Measurements from ENCODE around the gene ADGRV1. TPM values are rescaled to one million over a fixed set of nuclear protein-coding genes. Genes with fewer than 3 reads are reported as not detected.

Gene ADGRV1
- polyA plus RNA-seq, 1 of the 3 experiments (the other 2 are of a cell fraction) = 0.23 TPM

DNA sequence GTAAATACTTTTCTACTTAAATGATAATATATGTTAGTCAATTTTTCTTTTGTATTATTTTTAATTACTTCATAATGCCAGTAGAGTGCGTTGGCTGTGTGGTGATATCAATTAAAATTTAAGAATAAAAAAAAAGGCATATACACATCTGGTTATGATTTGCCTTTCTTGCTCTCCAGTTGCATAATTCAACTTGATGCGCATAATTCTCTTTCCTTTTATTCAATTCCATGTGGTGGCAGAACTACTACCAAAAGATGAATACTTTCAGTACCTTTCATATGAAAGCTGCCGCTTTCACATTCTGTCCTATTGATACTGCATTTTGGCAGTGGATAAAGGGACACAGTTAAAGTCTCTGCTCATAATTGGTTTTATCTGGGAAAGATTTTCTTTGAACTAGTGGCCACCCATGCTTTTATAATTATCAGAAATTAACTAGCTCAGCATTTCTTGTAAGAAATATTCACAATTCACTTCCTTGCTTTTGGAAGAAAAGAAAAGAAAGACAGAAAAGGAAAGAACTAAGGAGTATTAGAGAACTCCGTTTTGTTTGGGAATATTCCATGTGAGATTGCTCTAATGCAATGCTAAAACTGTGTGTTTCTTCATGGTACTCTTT, 12.3 kb upstream of the ADGRV1 start:
- WGBS (ENCODE audit: low lambda C conversion rate) = 55% methylated on average over 4 of the region's 4 CpGs
- Histone ChIP-seq H3K9ac (no peak overlapping the region), H3K27ac (ENCODE audit: low read depth in 2 of 2, low read length in 1 of 2) (no peak overlapping the region), H3K4me2 (no peak overlapping the region), H3K9me2 (no peaks in the 10 kb centered on the region), H3K36me3 (replicated peaks in 1 of 2; ENCODE audit: control insufficient read depth in 1 of 2, insufficient read depth in 2 of 2, low read length in 1 of 2) (no peaks in the 10 kb centered on the region), H3K79me2 (ENCODE audit: insufficient read depth) (no peaks in the 10 kb centered on the region), H2AFZ (ENCODE audit: low read depth) (no peak overlapping the region), H3K27me3 (ENCODE audit: insufficient read depth) (no peaks in the 10 kb centered on the region), H3K4me1 (ENCODE audit: control insufficient read depth in 1 of 2, insufficient read depth in 2 of 2, low read depth in 1 of 2, low read length in 1 of 2) (peaks cover 0 to 2% of the 10 kb centered on the region in 2 experiments; a peak in 2 of 4 replicates), H3K4me3 (ENCODE audit: low read depth in 2 of 2, low read length in 1 of 2) (no peak overlapping the region), H3K9me3 (no peaks in the 10 kb centered on the region), H3F3A (replicated peaks; ENCODE audit: insufficient read depth) (no peaks in the 10 kb centered on the region), H4K20me1 (ENCODE audit: insufficient read depth) (no peaks in the 10 kb centered on the region)
- ChIA-PET CTCF (interaction anchor here (0.7 to 1.6 kb wide), 4 partner anchors 16 to 704 kb away, joined by 3 to 6 read pairs (median 4); no protein-coding TSS in a partner anchor), POLR2A (no interaction called here)
- no peak for DNase-seq
- no peak for TF ChIP-seq SMC3 (IDR thresholded peaks at IDR 0.05; ENCODE audit: low read depth, low read length)

DNA sequence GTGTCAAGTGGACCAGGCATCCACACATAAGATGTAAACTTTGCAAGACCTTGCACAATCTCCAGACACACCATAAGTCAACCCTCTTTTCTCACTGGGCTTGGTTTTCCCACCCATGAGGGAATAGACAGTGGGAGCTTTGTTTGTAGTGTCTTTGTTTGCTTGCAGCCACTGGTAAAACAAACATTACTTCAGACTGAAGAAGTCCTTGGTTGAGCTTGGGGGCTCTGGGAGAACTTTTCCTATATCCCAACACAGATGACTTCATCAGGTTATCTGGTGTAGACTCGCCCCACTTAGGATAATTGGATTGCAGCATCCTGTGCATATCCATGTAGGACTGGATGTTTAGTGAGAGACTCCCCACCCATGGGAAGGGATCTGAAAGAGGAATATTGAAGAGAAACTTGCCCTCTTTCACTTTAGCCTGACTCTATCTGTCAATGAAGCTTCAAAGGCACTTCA, 11.5 kb upstream of the ADGRV1 start:
- H3K4me2 ChIP-seq = no peak overlapping the region
- no peak overlapping the region for H3K9ac ChIP-seq
- no peaks in the 10 kb centered on the region for H3K9me3 ChIP-seq
- no peaks in the 10 kb centered on the region for H3K79me2 ChIP-seq (ENCODE audit: insufficient read depth)
- no peak for DNase-seq
- H3K36me3 ChIP-seq (replicated peaks in 1 of 2; ENCODE audit: control insufficient read depth in 1 of 2, insufficient read depth in 2 of 2, low read length in 1 of 2) = no peaks in the 10 kb centered on the region
- POLR2A ChIA-PET = no interaction called here
- H3K4me3 ChIP-seq (ENCODE audit: low read depth in 2 of 2, low read length in 1 of 2) = no peak overlapping the region
- 50% methylated on average over 1 of the region's 1 CpG for WGBS (ENCODE audit: low lambda C conversion rate)
- H3F3A ChIP-seq (replicated peaks; ENCODE audit: insufficient read depth) = no peaks in the 10 kb centered on the region
- no peaks in the 10 kb centered on the region for H3K27me3 ChIP-seq (ENCODE audit: insufficient read depth)
- TF ChIP-seq CHD2 (IDR thresholded peaks at IDR 0.05; ENCODE audit: low read length, partially characterized antibody) = no peak
- TF ChIP-seq FOXJ3 (CRISPR knock-in tag; IDR thresholded peaks at IDR 0.05) = no peak
- no peak for TF ChIP-seq SMC3 (IDR thresholded peaks at IDR 0.05; ENCODE audit: low read depth, low read length)
- no peak for TF ChIP-seq POLR2AphosphoS5 (IDR thresholded peaks at IDR 0.05; ENCODE audit: low read depth, low read length)
- TF ChIP-seq SIN3A (IDR thresholded peaks at IDR 0.05; ENCODE audit: borderline replicate concordance, low read depth, low read length) = no peak
- TF ChIP-seq FOXM1 (IDR thresholded peaks at IDR 0.05; ENCODE audit: low read depth) = no peak
- TF ChIP-seq, protein P1, sequence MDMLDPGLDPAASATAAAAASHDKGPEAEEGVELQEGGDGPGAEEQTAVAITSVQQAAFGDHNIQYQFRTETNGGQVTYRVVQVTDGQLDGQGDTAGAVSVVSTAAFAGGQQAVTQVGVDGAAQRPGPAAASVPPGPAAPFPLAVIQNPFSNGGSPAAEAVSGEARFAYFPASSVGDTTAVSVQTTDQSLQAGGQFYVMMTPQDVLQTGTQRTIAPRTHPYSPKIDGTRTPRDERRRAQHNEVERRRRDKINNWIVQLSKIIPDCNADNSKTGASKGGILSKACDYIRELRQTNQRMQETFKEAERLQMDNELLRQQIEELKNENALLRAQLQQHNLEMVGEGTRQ (IDR thresholded peaks at IDR 0.05; ENCODE audit: borderline replicate concordance, low read depth, low read length) = no peak
- TF ChIP-seq, protein P2, sequence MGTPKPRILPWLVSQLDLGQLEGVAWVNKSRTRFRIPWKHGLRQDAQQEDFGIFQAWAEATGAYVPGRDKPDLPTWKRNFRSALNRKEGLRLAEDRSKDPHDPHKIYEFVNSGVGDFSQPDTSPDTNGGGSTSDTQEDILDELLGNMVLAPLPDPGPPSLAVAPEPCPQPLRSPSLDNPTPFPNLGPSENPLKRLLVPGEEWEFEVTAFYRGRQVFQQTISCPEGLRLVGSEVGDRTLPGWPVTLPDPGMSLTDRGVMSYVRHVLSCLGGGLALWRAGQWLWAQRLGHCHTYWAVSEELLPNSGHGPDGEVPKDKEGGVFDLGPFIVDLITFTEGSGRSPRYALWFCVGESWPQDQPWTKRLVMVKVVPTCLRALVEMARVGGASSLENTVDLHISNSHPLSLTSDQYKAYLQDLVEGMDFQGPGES (IDR thresholded peaks at IDR 0.05; ENCODE audit: low read depth, low read length) = no peak
- TF ChIP-seq, protein P3, sequence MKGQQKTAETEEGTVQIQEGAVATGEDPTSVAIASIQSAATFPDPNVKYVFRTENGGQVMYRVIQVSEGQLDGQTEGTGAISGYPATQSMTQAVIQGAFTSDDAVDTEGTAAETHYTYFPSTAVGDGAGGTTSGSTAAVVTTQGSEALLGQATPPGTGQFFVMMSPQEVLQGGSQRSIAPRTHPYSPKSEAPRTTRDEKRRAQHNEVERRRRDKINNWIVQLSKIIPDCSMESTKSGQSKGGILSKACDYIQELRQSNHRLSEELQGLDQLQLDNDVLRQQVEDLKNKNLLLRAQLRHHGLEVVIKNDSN (IDR thresholded peaks at IDR 0.05; ENCODE audit: borderline replicate concordance, low read depth) = no peak
- TF ChIP-seq, protein P4, sequence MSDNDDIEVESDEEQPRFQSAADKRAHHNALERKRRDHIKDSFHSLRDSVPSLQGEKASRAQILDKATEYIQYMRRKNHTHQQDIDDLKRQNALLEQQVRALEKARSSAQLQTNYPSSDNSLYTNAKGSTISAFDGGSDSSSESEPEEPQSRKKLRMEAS (IDR thresholded peaks at IDR 0.05; ENCODE audit: low read depth) = no peak
- TF ChIP-seq GABPA (IDR thresholded peaks at IDR 0.05; ENCODE audit: low read depth) = no peak
- no peak for TF ChIP-seq TAF1 (IDR thresholded peaks at IDR 0.05; ENCODE audit: borderline replicate concordance, low read depth, low read length)
- no peak for TF ChIP-seq EZH2phosphoT487 (IDR thresholded peaks at IDR 0.05; ENCODE audit: borderline replicate concordance, low read depth)
- TF ChIP-seq, protein P5, sequence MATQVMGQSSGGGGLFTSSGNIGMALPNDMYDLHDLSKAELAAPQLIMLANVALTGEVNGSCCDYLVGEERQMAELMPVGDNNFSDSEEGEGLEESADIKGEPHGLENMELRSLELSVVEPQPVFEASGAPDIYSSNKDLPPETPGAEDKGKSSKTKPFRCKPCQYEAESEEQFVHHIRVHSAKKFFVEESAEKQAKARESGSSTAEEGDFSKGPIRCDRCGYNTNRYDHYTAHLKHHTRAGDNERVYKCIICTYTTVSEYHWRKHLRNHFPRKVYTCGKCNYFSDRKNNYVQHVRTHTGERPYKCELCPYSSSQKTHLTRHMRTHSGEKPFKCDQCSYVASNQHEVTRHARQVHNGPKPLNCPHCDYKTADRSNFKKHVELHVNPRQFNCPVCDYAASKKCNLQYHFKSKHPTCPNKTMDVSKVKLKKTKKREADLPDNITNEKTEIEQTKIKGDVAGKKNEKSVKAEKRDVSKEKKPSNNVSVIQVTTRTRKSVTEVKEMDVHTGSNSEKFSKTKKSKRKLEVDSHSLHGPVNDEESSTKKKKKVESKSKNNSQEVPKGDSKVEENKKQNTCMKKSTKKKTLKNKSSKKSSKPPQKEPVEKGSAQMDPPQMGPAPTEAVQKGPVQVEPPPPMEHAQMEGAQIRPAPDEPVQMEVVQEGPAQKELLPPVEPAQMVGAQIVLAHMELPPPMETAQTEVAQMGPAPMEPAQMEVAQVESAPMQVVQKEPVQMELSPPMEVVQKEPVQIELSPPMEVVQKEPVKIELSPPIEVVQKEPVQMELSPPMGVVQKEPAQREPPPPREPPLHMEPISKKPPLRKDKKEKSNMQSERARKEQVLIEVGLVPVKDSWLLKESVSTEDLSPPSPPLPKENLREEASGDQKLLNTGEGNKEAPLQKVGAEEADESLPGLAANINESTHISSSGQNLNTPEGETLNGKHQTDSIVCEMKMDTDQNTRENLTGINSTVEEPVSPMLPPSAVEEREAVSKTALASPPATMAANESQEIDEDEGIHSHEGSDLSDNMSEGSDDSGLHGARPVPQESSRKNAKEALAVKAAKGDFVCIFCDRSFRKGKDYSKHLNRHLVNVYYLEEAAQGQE (IDR thresholded peaks at IDR 0.05; ENCODE audit: low read depth, low read length) = no peak
- peaks cover 0 to 2% of the 10 kb centered on the region in 2 experiments; a peak in 2 of 4 replicates for H3K4me1 ChIP-seq (ENCODE audit: control insufficient read depth in 1 of 2, insufficient read depth in 2 of 2, low read depth in 1 of 2, low read length in 1 of 2)
- no peak overlapping the region for H3K27ac ChIP-seq (ENCODE audit: low read depth in 2 of 2, low read length in 1 of 2)
- CTCF ChIA-PET = interaction anchor here (0.8 to 1.4 kb wide), 3 partner anchors 9 to 385 kb away, joined by 3 to 5 read pairs (median 3); no protein-coding TSS in a partner anchor
- H3K9me2 ChIP-seq = no peaks in the 10 kb centered on the region
- H4K20me1 ChIP-seq (ENCODE audit: insufficient read depth) = no peaks in the 10 kb centered on the region
- no peak overlapping the region for H2AFZ ChIP-seq (ENCODE audit: low read depth)

Measured in SK-N-SH (cell line).